GM19193 (cell line): ENCODE results near the gene GPBAR1.

Experiments
- POLR2A ChIP-seq: IDR thresholded peaks from 4 replicates; pipeline ENCODE4 v1.6.1; 2011; ENCODE audit not compliant: insufficient read depth, insufficient read length; ENCODE audit errors: extremely low read depth

GPBAR1 gene

GRCh38 chr2:218298314-218298875 is 37.6 kb downstream of the GPBAR1 start:
- no peak for TF ChIP-seq POLR2A

GRCh38 chr2:218300141-218300540 is 39.3 kb downstream of the GPBAR1 start:
- TF ChIP-seq POLR2A: no peak

- no peak for TF ChIP-seq POLR2A
These were observed 40.5 kb downstream of the GPBAR1 start for GRCh38 chr2:218301176-218301819.

- no peak for TF ChIP-seq POLR2A
These were observed 44.6 kb downstream of the GPBAR1 start for GRCh38 chr2:218305383-218305782.

DNA sequence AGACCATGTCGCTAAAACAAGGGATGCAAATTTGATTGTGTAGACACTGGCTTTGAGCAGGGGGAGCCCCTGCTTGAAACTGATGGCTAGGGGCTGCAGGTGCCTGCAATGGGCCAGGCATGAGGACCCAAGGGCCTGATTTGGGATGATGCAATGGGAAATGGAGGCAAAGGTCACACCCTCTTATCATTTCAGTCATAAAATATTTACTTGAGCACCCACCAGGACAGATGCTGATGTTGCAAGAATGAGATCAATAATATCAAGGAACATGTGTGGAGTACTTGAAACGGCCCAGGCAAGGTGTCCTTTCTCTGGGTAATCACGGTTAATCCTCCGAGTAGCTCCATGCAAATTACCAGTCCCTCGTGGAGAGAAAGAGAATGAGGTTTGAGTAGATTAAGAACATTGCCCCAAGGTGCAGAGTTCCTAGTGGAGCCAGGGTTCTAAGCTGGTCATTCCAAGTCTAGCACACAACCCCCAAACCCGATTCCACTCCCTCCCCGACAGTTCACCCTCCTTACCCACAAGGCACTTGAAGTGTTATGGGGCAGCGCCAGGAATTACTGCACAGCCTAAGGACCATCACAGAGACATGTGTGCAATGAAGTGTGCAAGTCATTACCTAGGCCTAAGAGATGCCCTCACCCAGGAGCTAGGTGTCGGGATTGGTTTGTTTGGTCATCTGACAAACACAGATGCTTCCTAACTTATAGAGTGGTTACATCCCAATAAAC is 45.5 kb downstream of the GPBAR1 start:
- TF ChIP-seq POLR2A: no peak

DNA sequence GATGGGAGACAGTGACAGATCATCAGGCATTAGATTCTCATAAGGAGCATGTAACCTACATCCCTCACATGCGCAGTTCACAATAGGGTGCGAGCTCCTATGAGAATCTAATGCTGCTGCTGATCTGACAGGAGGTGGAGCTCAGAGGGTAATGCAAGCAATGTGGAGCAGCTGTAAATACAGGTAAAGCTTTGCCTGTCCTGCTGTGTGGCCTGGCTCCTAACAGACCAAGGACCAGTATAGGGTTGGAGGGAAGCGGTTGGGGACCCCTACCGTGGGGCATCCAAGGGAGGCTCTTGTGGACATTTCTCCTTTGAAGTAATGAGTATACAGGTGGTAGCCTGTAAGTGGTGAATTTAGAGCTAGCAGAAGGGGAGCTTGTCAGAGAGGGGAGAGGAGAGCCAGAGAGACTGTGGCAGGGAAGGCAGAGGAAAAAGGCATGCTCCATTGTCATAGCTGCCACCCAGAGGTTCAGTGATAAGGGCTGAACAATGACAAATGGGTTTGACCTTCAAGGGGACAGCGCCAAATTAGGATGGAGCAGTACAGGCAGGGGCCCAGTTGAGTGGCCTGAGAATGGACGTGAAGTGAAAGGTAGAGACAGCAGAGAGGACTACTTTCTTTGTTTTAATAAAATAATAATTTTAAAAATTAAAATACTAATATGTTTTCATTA is 46.7 kb downstream of the GPBAR1 start:
- TF ChIP-seq POLR2A: no peak

DNA sequence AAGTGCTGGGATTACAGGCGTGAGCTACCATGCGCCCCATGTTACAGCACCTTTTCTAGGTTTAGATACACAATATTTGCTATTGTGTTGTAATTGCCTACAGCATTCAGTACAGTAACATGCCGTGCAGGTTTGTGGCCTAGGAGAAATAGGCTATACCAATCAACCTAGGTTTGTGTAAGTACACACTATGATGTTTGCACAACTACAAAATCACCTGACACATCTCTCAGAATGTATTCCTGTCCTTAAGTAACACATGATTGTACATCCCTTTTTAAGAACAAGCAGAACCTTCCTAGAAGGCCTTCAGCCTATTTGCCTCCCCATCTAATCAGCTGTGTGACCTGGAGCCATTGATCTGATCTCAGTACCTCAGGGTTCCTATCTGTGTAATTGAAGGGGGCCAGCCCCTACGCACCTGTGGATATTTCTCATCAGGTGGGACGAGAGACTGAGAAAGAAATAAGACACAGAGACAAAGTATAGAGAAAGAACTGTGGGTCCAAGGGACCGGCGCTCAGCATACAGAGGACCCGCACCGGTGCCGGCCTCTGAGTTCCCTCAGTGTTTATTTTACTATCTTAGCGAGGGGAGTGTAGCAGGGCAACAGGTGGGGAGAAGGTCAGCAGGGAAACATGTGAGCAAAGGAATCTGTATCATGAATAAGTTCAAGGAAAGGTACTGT is 50.2 kb downstream of the GPBAR1 start:
- TF ChIP-seq POLR2A: no peak

GRCh38 chr2:218312267-218312756 is 51.5 kb downstream of the GPBAR1 start:
- TF ChIP-seq POLR2A: no peak

DNA sequence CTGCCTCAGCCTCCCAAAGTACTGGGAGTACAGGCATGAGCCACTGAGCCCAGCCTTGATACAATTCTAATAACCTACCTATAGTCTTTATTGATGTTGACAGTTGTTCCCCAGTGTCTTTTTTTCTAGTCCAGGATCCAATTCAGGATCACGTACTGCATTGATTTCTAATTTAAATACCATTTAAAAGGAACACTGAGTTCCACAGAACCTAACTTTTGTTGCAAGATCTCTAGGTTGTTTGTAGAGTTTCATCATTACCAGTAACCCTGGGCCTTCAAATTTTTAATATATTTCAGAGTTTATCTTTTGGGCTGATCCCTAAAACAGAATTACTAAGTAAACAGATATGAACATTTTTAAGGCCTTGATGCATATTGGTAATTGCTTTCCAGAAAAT is 52.5 kb downstream of the GPBAR1 start:
- no peak for TF ChIP-seq POLR2A
